Progenitor cell of endocrine pancreas (in vitro differentiated cells): ENCODE results near the gene HILPDA. TPM values are rescaled to one million over a fixed set of nuclear protein-coding genes. Genes with fewer than 3 reads are reported as not detected.

Experiments
- DNase-seq: peaks from one replicate; pipeline ENCODE4 v3.0.0; 2021; ENCODE audit warnings: low spot score; ENCODE audit not compliant: unreplicated experiment
- H3K27ac Mint-ChIP-seq: 2 replicates; pipeline ENCODE4 v1.8.0; 2021; ENCODE audit warnings: mild to moderate bottlenecking, moderate library complexity, mixed read lengths
- H3K27me3 Mint-ChIP-seq: 2 replicates; pipeline ENCODE4 v1.8.0; 2021; ENCODE audit warnings: mixed read lengths
- H3K36me3 Mint-ChIP-seq: 2 replicates; pipeline ENCODE4 v1.8.0; 2022; ENCODE audit warnings: mixed read lengths; ENCODE audit not compliant: insufficient read depth
- H3K4me1 Mint-ChIP-seq: 2 replicates; pipeline ENCODE4 v1.8.0; 2021; ENCODE audit warnings: low read depth, mixed read lengths
- H3K4me3 Mint-ChIP-seq: 2 replicates; pipeline ENCODE4 v1.8.0; 2021; ENCODE audit warnings: low read depth, mild to moderate bottlenecking, moderate library complexity, mixed read lengths
- H3K9me3 Mint-ChIP-seq: 2 replicates; pipeline ENCODE4 v1.8.0; 2021; ENCODE audit warnings: low read depth, mixed read lengths
- total RNA-seq: library from RNA; stranded (reverse); gene quantifications from 2 replicates; pipeline ENCODE4 v1.2.1, GENCODE V29; 2021
- TF ChIP-seq, protein P1 (sequence below): fragments of 200-600 bp; sonication (generic); IDR thresholded peaks from one replicate; pipeline ENCODE4 v1.5.0; 2021; ENCODE audit warnings: antibody characterized with exemption, mild to moderate bottlenecking; ENCODE audit not compliant: unreplicated experiment

Gene HILPDA
- total RNA-seq, 1 donor from 2014 or later, result 36.8 TPM

DNA sequence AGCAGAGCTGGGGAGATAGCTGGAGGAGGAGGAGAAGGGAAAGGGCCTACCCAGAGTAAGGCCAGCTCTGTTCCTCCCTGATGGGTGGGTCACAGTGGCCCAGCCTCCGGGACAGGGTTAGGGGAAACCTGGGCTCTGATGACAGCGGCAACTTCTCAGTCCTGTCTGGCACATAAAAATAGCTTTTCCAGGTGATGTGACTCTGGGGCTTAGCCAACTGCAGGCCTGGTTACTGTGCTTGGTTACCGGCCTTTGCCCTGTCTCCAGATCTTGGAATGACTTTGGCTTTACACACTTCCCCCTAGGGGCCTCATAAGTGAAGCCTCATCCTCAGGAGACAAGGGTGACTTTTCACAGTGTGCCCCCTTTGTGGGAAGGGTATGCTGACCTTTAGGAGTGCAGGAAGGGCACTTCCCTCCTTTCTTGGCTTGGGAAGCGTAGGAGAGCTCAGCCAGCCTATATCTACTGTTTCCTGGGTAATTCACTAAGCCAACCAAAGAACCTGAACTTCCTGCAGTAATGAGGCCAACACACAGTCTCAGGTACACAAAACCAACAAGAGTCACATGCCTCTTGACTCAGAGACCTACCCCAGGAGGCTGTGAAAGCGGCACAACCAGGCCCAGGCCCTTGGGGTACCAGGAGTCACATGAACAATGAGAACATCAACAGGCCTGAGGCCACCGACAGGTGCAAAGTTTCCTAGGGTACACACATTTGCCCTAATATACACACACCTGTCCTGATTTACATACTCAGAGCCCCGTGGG is 11.7 kb upstream of the HILPDA start:
- Mint-ChIP-seq H3K27me3 (peaks cover 5% of the 10 kb centered on the region), H3K9me3 (no peaks in the 10 kb centered on the region), H3K4me1 (peaks cover 6% of the 10 kb centered on the region), H3K4me3 (no peak overlapping the region), H3K27ac (no peak overlapping the region), H3K36me3 (no peaks in the 10 kb centered on the region)
- DNase-seq, result no peak
- TF ChIP-seq, protein P1, sequence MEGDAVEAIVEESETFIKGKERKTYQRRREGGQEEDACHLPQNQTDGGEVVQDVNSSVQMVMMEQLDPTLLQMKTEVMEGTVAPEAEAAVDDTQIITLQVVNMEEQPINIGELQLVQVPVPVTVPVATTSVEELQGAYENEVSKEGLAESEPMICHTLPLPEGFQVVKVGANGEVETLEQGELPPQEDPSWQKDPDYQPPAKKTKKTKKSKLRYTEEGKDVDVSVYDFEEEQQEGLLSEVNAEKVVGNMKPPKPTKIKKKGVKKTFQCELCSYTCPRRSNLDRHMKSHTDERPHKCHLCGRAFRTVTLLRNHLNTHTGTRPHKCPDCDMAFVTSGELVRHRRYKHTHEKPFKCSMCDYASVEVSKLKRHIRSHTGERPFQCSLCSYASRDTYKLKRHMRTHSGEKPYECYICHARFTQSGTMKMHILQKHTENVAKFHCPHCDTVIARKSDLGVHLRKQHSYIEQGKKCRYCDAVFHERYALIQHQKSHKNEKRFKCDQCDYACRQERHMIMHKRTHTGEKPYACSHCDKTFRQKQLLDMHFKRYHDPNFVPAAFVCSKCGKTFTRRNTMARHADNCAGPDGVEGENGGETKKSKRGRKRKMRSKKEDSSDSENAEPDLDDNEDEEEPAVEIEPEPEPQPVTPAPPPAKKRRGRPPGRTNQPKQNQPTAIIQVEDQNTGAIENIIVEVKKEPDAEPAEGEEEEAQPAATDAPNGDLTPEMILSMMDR, result no peak

DNA sequence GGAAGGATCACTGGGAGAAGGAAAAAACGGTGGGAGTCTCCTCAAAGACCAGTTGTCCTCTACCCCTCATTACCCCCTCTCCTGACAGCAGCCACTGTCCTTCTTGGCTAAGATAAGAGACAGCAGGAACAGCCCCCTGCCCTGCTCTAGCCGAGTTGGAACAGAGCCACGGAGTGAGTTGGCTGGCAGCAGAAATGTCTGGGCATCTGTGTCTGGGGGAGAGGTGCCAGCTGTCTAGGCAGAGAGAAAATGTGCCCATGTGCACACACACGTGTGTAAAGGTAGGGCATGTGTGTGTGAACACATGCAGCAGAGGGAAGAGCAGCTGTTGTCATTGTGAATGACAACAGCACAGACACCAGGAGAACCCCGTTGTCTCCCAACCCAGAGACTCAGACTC is 9.4 kb upstream of the HILPDA start:
- H3K4me3 Mint-ChIP-seq, result no peak overlapping the region
- TF ChIP-seq, protein P1, result no peak
- no peak for DNase-seq
- H3K27ac Mint-ChIP-seq, result no peak overlapping the region
- no peaks in the 10 kb centered on the region for H3K9me3 Mint-ChIP-seq
- peaks cover 10% of the 10 kb centered on the region for H3K27me3 Mint-ChIP-seq
- peaks cover 6% of the 10 kb centered on the region for H3K4me1 Mint-ChIP-seq
- no peaks in the 10 kb centered on the region for H3K36me3 Mint-ChIP-seq

DNA sequence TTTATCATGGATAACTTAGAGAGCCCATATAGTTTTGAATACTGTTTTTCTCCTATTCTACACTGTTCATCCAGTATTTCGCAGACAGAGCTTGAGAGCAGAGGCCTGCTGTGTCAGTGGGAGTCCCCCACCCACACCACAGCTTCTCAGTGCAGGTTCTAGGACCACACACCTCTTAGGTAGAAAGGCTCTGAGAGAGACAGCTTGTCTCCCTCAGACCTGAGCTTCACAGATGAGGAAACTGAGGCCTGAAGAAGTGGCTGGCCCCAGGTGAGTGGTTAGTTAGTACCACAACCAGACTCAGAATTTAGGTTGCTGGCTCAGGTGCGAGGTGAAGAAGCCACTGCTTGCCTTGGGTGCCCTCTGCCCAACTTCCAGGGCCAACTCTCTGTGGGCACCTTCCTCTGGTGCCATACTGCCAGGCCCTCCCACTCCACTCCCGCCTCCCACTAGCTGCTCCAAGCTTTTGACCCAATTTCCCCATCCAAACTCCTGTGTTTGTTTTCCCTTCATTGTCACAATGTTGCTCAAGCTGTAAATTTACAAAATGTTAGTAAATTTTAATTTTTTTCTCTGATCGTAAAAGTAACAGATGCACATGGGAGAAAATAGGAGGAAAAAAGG is 7.6 kb upstream of the HILPDA start:
- Mint-ChIP-seq H3K27me3 (peaks cover 14% of the 10 kb centered on the region), H3K27ac (no peak overlapping the region), H3K36me3 (no peaks in the 10 kb centered on the region), H3K4me1 (peaks cover 12% of the 10 kb centered on the region), H3K4me3 (no peak overlapping the region), H3K9me3 (no peaks in the 10 kb centered on the region)
- DNase-seq, result no peak
- TF ChIP-seq, protein P1, result no peak

DNA sequence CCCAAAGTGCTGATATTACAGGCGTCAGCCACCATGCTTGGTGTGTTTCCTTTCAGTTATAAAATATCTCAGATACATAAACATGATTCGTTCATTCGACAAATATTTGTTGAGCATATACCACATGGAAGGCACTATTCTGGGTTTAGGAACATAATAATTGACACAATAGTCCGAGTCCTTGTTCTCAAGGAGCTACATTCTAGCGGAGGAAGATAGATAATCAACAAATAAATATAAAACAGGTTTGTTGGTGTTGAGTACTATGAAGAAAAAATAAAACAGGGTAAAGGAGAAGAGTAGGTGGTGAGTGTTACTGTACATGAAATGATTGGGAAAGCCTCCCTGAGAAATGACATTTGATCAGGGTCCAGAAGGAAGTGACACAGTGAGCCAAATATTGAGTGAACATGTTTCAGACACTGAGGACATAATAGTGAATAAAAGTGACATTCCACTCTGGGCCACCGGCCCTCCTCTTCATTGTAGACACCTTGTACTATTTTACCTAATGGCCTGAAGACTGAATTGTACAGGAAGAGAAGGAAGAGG is 6.9 kb upstream of the HILPDA start:
- Mint-ChIP-seq H3K36me3 (no peaks in the 10 kb centered on the region), H3K27ac (no peak overlapping the region), H3K9me3 (no peaks in the 10 kb centered on the region), H3K27me3 (peaks cover 14% of the 10 kb centered on the region), H3K4me3 (no peak overlapping the region), H3K4me1 (peaks cover 15% of the 10 kb centered on the region)
- TF ChIP-seq, protein P1, result no peak
- no peak for DNase-seq

DNA sequence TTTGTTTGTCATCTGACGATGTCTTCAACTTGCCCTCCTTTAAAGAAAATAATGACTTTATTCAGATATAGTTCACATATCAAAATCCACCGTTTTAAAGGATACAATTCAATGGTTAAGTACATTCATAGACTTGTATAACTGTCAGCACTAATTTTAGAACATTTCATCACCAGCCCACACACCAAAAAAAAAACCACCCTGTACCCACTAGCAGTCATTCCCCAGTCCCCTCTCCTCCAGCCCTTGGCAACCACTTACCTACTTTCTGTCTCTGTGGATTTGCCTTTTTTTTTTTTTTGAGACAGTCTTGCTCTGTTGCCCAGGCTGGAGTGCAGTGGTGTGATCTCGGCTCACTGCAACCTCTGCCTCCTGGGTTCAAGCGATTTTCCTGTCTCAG is 5.3 kb upstream of the HILPDA start:
- Mint-ChIP-seq H3K27me3 (peaks cover 14% of the 10 kb centered on the region), H3K27ac (no peak overlapping the region), H3K36me3 (no peaks in the 10 kb centered on the region), H3K9me3 (no peaks in the 10 kb centered on the region), H3K4me1 (peaks cover 21% of the 10 kb centered on the region), H3K4me3 (no peak overlapping the region)
- TF ChIP-seq, protein P1, result no peak
- DNase-seq, result no peak
